Activated gamma-delta T cell treated with Interleukin-2 at 50 U/mL for 16 hours (primary cell): ENCODE results near the gene PCP2.

ENCODE experiments used
- DNase-seq: peaks from one replicate; pipeline ENCODE4 v3.0.0-alpha.2; 2020

PCP2 gene

GRCh38 chr19:7633698-7634097 lies at the start of gene PCP2:
PCP2 (minus strand) TSS chr19:7633719; CDS start chr19:7633457, 262 bp downstream.
- no peak for DNase-seq

- DNase-seq = no peak
These were observed 48.8 kb upstream of the PCP2 start for GRCh38 chr19:7682175-7682855.

GRCh38 chr19:7681340-7682174 lies 48.0 kb upstream of the PCP2 start:
- DNase-seq = peak; percentile 80

GRCh38 chr19:7680606-7681339 lies 47.3 kb upstream of the PCP2 start, which contains the start of gene TRAPPC5:
TRAPPC5 (plus strand) TSS chr19:7680833; CDS start chr19:7682254, 1,421 bp downstream.
- DNase-seq = peak; percentile 82

GRCh38 chr19:7679771-7680605 lies 46.5 kb upstream of the PCP2 start:
- DNase-seq = no peak

GRCh38 chr19:7678971-7679751 lies 45.6 kb upstream of the PCP2 start:
- peak; percentile 47 for DNase-seq

- no peak for DNase-seq
These were observed 44.3 kb upstream of the PCP2 start for GRCh38 chr19:7677669-7678311.

- no peak for DNase-seq
These were observed 43.3 kb upstream of the PCP2 start, which contains the start of gene MCEMP1 for GRCh38 chr19:7676854-7677253. MCEMP1 (plus strand) TSS chr19:7677090; CDS start chr19:7677121, 31 bp downstream.

GRCh38 chr19:7676376-7676775 lies 42.9 kb upstream of the PCP2 start:
- DNase-seq = no peak

- DNase-seq = no peak
These were observed 40.8 kb upstream of the PCP2 start for GRCh38 chr19:7674010-7675005.

GRCh38 chr19:7672522-7672921 lies 39.0 kb upstream of the PCP2 start:
- DNase-seq = no peak

GRCh38 chr19:7670790-7671189 lies 37.3 kb upstream of the PCP2 start:
- DNase-seq = no peak

GRCh38 chr19:7670150-7670783 lies 36.7 kb upstream of the PCP2 start:
- DNase-seq = no peak

GRCh38 chr19:7669641-7670040 lies 36.1 kb upstream of the PCP2 start:
- no peak for DNase-seq

- DNase-seq = no peak
These were observed 35.3 kb upstream of the PCP2 start, which contains the start of gene RETN for GRCh38 chr19:7668842-7669241. RETN (plus strand) TSS chr19:7669049; CDS start chr19:7669327, 278 bp downstream.

GRCh38 chr19:7665076-7665475 lies 31.6 kb upstream of the PCP2 start:
- no peak for DNase-seq

GRCh38 chr19:7663706-7664105 lies 30.2 kb upstream of the PCP2 start:
- no peak for DNase-seq

GRCh38 chr19:7662657-7663056 lies 29.1 kb upstream of the PCP2 start:
- DNase-seq = no peak
